ENCODE measurements around the gene ZDHHC19. TPM values are rescaled to one million over a fixed set of nuclear protein-coding genes. Genes with fewer than 3 reads are reported as not detected.

Gene ZDHHC19
- total and polyA plus RNA-seq, 2 experiments from 2014 or later, result 1.3 to 15.7 TPM

DNA sequence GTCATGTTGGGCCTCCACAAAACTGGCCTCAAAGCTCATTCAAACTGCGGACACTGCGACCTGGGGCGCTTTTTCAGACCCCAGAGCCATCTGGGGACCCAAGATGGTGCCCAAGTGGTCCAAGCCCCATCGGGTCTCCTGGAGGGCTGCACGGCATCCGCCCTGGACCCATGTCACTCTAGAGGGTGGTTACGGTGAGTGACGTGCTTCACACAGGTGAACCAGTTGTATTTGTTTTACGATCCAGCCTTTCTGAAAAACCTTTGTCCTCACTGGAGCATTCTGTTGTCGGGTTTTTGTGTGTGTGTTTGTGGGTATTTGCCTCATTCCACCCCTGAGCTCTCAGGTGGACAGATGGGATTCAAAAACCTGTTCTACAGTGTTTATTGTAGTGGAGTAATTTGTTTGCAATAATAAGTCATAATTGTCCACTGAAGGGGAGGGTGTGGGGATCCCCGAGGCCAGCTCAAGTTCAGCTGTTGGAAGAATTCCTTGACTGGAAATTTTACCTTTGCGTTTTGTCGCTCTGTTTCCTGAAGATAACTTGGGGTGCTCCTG is 7.0 kb upstream of the ZDHHC19 start:
- H3K4me1 Mint-ChIP-seq, result peaks cover 29% of the 10 kb centered on the region
- H4K20me1 ChIP-seq (replicated peaks; ENCODE audit: insufficient read depth), result no peaks in the 10 kb centered on the region
- H3K27ac ChIP-seq (ENCODE audit: low read depth), result no peak overlapping the region
- H3K79me2 ChIP-seq (replicated peaks; ENCODE audit: insufficient read depth), result no peaks in the 10 kb centered on the region
- peaks cover 14% of the 10 kb centered on the region for H3F3A ChIP-seq (replicated peaks; ENCODE audit: low read depth)
- H2AFZ ChIP-seq, result no peak overlapping the region
- H3K27ac Mint-ChIP-seq, result no peak overlapping the region
- H3K4me3 Mint-ChIP-seq, result no peak overlapping the region; the same call in 2 of the 3 replicates
- no peak for ATAC-seq
- DNase-seq (ENCODE audit: low spot score), result no peak
- H3K4me2 ChIP-seq, result no peak overlapping the region
- H3K4me1 ChIP-seq (ENCODE audit: insufficient read depth), result peaks cover 9% of the 10 kb centered on the region; the same call in 1 of the 2 replicates
- TF ChIP-seq JUNB (IDR thresholded peaks at IDR 0.05; ENCODE audit: unreplicated experiment), result no peak
- no peak for TF ChIP-seq CREB1 (CRISPR knock-in tag; IDR thresholded peaks at IDR 0.05; ENCODE audit: low read depth)
- no peak for TF ChIP-seq ZNF331 (CRISPR knock-in tag; IDR thresholded peaks at IDR 0.05; ENCODE audit: low read depth)
- no peak for TF ChIP-seq POLR2AphosphoS5 (IDR thresholded peaks at IDR 0.05; ENCODE audit: low read depth)
- TF ChIP-seq, protein P1, sequence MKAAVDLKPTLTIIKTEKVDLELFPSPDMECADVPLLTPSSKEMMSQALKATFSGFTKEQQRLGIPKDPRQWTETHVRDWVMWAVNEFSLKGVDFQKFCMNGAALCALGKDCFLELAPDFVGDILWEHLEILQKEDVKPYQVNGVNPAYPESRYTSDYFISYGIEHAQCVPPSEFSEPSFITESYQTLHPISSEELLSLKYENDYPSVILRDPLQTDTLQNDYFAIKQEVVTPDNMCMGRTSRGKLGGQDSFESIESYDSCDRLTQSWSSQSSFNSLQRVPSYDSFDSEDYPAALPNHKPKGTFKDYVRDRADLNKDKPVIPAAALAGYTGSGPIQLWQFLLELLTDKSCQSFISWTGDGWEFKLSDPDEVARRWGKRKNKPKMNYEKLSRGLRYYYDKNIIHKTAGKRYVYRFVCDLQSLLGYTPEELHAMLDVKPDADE (IDR thresholded peaks at IDR 0.05), result no peak
- TF ChIP-seq STAT1 (IDR thresholded peaks at IDR 0.05; ENCODE audit: unreplicated experiment), result no peak
- TF ChIP-seq NANOG (IDR thresholded peaks at IDR 0.05; ENCODE audit: borderline replicate concordance), result no peak
- TF ChIP-seq, protein P2, sequence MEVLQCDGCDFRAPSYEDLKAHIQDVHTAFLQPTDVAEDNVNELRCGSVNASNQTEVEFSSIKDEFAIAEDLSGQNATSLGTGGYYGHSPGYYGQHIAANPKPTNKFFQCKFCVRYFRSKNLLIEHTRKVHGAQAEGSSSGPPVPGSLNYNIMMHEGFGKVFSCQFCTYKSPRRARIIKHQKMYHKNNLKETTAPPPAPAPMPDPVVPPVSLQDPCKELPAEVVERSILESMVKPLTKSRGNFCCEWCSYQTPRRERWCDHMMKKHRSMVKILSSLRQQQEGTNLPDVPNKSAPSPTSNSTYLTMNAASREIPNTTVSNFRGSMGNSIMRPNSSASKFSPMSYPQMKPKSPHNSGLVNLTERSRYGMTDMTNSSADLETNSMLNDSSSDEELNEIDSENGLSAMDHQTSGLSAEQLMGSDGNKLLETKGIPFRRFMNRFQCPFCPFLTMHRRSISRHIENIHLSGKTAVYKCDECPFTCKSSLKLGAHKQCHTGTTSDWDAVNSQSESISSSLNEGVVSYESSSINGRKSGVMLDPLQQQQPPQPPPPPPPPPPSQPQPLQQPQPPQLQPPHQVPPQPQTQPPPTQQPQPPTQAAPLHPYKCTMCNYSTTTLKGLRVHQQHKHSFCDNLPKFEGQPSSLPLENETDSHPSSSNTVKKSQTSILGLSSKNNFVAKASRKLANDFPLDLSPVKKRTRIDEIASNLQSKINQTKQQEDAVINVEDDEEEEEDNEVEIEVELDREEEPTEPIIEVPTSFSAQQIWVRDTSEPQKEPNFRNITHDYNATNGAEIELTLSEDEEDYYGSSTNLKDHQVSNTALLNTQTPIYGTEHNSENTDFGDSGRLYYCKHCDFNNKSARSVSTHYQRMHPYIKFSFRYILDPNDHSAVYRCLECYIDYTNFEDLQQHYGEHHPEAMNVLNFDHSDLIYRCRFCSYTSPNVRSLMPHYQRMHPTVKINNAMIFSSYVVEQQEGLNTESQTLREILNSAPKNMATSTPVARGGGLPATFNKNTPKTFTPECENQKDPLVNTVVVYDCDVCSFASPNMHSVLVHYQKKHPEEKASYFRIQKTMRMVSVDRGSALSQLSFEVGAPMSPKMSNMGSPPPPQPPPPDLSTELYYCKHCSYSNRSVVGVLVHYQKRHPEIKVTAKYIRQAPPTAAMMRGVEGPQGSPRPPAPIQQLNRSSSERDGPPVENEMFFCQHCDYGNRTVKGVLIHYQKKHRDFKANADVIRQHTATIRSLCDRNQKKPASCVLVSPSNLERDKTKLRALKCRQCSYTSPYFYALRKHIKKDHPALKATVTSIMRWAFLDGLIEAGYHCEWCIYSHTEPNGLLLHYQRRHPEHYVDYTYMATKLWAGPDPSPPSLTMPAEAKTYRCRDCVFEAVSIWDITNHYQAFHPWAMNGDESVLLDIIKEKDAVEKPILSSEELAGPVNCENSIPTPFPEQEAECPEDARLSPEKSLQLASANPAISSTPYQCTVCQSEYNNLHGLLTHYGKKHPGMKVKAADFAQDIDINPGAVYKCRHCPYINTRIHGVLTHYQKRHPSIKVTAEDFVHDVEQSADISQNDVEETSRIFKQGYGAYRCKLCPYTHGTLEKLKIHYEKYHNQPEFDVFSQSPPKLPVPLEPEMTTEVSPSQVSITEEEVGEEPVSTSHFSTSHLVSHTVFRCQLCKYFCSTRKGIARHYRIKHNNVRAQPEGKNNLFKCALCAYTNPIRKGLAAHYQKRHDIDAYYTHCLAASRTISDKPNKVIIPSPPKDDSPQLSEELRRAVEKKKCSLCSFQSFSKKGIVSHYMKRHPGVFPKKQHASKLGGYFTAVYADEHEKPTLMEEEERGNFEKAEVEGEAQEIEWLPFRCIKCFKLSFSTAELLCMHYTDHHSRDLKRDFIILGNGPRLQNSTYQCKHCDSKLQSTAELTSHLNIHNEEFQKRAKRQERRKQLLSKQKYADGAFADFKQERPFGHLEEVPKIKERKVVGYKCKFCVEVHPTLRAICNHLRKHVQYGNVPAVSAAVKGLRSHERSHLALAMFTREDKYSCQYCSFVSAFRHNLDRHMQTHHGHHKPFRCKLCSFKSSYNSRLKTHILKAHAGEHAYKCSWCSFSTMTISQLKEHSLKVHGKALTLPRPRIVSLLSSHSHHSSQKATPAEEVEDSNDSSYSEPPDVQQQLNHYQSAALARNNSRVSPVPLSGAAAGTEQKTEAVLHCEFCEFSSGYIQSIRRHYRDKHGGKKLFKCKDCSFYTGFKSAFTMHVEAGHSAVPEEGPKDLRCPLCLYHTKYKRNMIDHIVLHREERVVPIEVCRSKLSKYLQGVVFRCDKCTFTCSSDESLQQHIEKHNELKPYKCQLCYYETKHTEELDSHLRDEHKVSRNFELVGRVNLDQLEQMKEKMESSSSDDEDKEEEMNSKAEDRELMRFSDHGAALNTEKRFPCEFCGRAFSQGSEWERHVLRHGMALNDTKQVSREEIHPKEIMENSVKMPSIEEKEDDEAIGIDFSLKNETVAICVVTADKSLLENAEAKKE (CRISPR knock-in tag; IDR thresholded peaks at IDR 0.05), result no peak
- TF ChIP-seq EZH2phosphoT487 (IDR thresholded peaks at IDR 0.05; ENCODE audit: unreplicated experiment), result no peak
- TF ChIP-seq, protein P3, sequence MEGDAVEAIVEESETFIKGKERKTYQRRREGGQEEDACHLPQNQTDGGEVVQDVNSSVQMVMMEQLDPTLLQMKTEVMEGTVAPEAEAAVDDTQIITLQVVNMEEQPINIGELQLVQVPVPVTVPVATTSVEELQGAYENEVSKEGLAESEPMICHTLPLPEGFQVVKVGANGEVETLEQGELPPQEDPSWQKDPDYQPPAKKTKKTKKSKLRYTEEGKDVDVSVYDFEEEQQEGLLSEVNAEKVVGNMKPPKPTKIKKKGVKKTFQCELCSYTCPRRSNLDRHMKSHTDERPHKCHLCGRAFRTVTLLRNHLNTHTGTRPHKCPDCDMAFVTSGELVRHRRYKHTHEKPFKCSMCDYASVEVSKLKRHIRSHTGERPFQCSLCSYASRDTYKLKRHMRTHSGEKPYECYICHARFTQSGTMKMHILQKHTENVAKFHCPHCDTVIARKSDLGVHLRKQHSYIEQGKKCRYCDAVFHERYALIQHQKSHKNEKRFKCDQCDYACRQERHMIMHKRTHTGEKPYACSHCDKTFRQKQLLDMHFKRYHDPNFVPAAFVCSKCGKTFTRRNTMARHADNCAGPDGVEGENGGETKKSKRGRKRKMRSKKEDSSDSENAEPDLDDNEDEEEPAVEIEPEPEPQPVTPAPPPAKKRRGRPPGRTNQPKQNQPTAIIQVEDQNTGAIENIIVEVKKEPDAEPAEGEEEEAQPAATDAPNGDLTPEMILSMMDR (conservative IDR thresholded peaks at IDR 0.05; ENCODE audit: low read depth in 2 of 2), result no peak
- TF ChIP-seq, protein P4, sequence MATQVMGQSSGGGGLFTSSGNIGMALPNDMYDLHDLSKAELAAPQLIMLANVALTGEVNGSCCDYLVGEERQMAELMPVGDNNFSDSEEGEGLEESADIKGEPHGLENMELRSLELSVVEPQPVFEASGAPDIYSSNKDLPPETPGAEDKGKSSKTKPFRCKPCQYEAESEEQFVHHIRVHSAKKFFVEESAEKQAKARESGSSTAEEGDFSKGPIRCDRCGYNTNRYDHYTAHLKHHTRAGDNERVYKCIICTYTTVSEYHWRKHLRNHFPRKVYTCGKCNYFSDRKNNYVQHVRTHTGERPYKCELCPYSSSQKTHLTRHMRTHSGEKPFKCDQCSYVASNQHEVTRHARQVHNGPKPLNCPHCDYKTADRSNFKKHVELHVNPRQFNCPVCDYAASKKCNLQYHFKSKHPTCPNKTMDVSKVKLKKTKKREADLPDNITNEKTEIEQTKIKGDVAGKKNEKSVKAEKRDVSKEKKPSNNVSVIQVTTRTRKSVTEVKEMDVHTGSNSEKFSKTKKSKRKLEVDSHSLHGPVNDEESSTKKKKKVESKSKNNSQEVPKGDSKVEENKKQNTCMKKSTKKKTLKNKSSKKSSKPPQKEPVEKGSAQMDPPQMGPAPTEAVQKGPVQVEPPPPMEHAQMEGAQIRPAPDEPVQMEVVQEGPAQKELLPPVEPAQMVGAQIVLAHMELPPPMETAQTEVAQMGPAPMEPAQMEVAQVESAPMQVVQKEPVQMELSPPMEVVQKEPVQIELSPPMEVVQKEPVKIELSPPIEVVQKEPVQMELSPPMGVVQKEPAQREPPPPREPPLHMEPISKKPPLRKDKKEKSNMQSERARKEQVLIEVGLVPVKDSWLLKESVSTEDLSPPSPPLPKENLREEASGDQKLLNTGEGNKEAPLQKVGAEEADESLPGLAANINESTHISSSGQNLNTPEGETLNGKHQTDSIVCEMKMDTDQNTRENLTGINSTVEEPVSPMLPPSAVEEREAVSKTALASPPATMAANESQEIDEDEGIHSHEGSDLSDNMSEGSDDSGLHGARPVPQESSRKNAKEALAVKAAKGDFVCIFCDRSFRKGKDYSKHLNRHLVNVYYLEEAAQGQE (IDR thresholded peaks at IDR 0.05; ENCODE audit: unreplicated experiment), result no peak
- no peak for TF ChIP-seq EZH2 (IDR thresholded peaks at IDR 0.05; ENCODE audit: low read depth, unreplicated experiment)
- TF ChIP-seq ZNF114 (CRISPR knock-in tag; IDR thresholded peaks at IDR 0.05), result no peak
- no peaks in the 10 kb centered on the region for H3K27me3 ChIP-seq (ENCODE audit: insufficient read depth)
- H3K4me3 ChIP-seq, result no peak overlapping the region
- peaks cover 4% of the 10 kb centered on the region; the same call in 1 of the 3 replicates for H3K36me3 Mint-ChIP-seq (ENCODE audit: low read depth)
- H3K36me3 ChIP-seq (ENCODE audit: insufficient read depth), result no peaks in the 10 kb centered on the region; the same call in 1 of the 2 replicates
- H3K27me3 Mint-ChIP-seq (ENCODE audit: insufficient read depth, low read depth, poor library complexity), result peaks cover 12% of the 10 kb centered on the region
- H3K9me3 Mint-ChIP-seq, result no peaks in the 10 kb centered on the region; the same call in 2 of the 3 replicates
- H3K9me2 ChIP-seq (ENCODE audit: insufficient read depth), result no peaks in the 10 kb centered on the region
